Measurements from ENCODE around the gene NCOA6. TPM values are rescaled to one million over a fixed set of nuclear protein-coding genes. Genes with fewer than 3 reads are reported as not detected.

NCOA6 gene
- polyA plus RNA-seq, 1 donor from 2014 or later: 13.0 TPM

GRCh38 chr20:34755367-34755766 lies 70.1 kb downstream of the NCOA6 start:
- H3K36me3 ChIP-seq (ENCODE audit: insufficient read depth, low read length): peaks cover 5% of the 10 kb centered on the region
- no peak overlapping the region for H3K27ac ChIP-seq (ENCODE audit: low read length)
- H3F3A ChIP-seq (ENCODE audit: insufficient read depth, low read length, poor library complexity, severe bottlenecking): no peaks in the 10 kb centered on the region
- peaks cover 2% of the 10 kb centered on the region for H4K20me1 ChIP-seq (ENCODE audit: insufficient read depth)
- H3K27me3 ChIP-seq (ENCODE audit: insufficient read depth, low read depth, low read length): no peaks in the 10 kb centered on the region
- no peak overlapping the region for H2AFZ ChIP-seq (ENCODE audit: low read depth, low read length)
- H3K9me3 ChIP-seq (ENCODE audit: low read length): no peaks in the 10 kb centered on the region
- no peak overlapping the region for H3K4me3 ChIP-seq (ENCODE audit: low read length)
- no peaks in the 10 kb centered on the region for H3K79me2 ChIP-seq (replicated peaks; ENCODE audit: insufficient read depth, low read length)
- no peak overlapping the region for H3K9ac ChIP-seq (ENCODE audit: low read length)
- no peak overlapping the region for H3K4me2 ChIP-seq (ENCODE audit: low read length)
- no peak for TF ChIP-seq REST (IDR thresholded peaks at IDR 0.05; ENCODE audit: borderline replicate concordance)
- TF ChIP-seq SMC3 (conservative IDR thresholded peaks at IDR 0.05; ENCODE audit: poor library complexity): no peak
- no peak for TF ChIP-seq POLR2AphosphoS5 (IDR thresholded peaks at IDR 0.05)
- TF ChIP-seq EP300 (conservative IDR thresholded peaks at IDR 0.05; ENCODE audit: poor library complexity, severe bottlenecking): no peak
- no peak for TF ChIP-seq EZH2 (IDR thresholded peaks at IDR 0.05; ENCODE audit: borderline replicate concordance, insufficient read depth, low read length, poor library complexity, severe bottlenecking)
- TF ChIP-seq TAF1 (IDR thresholded peaks at IDR 0.05; ENCODE audit: low read depth): no peak
- no peak for TF ChIP-seq CTCF (IDR thresholded peaks at IDR 0.05; ENCODE audit: poor library complexity, severe bottlenecking)
- TF ChIP-seq MXI1 (conservative IDR thresholded peaks at IDR 0.05; ENCODE audit: poor library complexity, severe bottlenecking): no peak
- TF ChIP-seq RAD21 (conservative IDR thresholded peaks at IDR 0.05): no peak
- no peaks in the 10 kb centered on the region for H3K9me2 ChIP-seq (ENCODE audit: insufficient read depth, low read length)

GRCh38 chr20:34754611-34755010 lies 70.8 kb downstream of the NCOA6 start:
- H3K4me2 ChIP-seq (ENCODE audit: low read length): no peak overlapping the region
- H3K36me3 ChIP-seq (ENCODE audit: insufficient read depth, low read length): peaks cover 5% of the 10 kb centered on the region
- no peak overlapping the region for H3K27ac ChIP-seq (ENCODE audit: low read length)
- no peaks in the 10 kb centered on the region for H3F3A ChIP-seq (ENCODE audit: insufficient read depth, low read length, poor library complexity, severe bottlenecking)
- no peaks in the 10 kb centered on the region for H3K27me3 ChIP-seq (ENCODE audit: insufficient read depth, low read depth, low read length)
- H4K20me1 ChIP-seq (ENCODE audit: insufficient read depth): peaks cover 2% of the 10 kb centered on the region
- no peak for TF ChIP-seq RAD21 (conservative IDR thresholded peaks at IDR 0.05)
- no peak overlapping the region for H3K4me3 ChIP-seq (ENCODE audit: low read length)
- H3K9me3 ChIP-seq (ENCODE audit: low read length): no peaks in the 10 kb centered on the region
- H3K9ac ChIP-seq (ENCODE audit: low read length): no peak overlapping the region
- no peaks in the 10 kb centered on the region for H3K9me2 ChIP-seq (ENCODE audit: insufficient read depth, low read length)
- no peaks in the 10 kb centered on the region for H3K79me2 ChIP-seq (replicated peaks; ENCODE audit: insufficient read depth, low read length)
- no peak overlapping the region for H2AFZ ChIP-seq (ENCODE audit: low read depth, low read length)
